VCaP (cell line): ENCODE measurements around the gene FER1L5.
"Not testable (repeated sequence)": the region's sequence is repeated elsewhere in the genome, so short reads cannot be mapped to it uniquely, and the experiment has no call there.

Experiments used
- H3K27ac ChIP-seq: fragments of 450-650 bp; 2 replicates; pipeline ENCODE4 v1.5.1; 2017
- TF ChIP-seq, protein P1 (sequence below): fragments of 450-650 bp; conservative IDR thresholded peaks from 2 replicates; pipeline ENCODE4 v1.5.1; 2017; ENCODE audit warnings: mild to moderate bottlenecking, moderate library complexity

FER1L5 gene

DNA sequence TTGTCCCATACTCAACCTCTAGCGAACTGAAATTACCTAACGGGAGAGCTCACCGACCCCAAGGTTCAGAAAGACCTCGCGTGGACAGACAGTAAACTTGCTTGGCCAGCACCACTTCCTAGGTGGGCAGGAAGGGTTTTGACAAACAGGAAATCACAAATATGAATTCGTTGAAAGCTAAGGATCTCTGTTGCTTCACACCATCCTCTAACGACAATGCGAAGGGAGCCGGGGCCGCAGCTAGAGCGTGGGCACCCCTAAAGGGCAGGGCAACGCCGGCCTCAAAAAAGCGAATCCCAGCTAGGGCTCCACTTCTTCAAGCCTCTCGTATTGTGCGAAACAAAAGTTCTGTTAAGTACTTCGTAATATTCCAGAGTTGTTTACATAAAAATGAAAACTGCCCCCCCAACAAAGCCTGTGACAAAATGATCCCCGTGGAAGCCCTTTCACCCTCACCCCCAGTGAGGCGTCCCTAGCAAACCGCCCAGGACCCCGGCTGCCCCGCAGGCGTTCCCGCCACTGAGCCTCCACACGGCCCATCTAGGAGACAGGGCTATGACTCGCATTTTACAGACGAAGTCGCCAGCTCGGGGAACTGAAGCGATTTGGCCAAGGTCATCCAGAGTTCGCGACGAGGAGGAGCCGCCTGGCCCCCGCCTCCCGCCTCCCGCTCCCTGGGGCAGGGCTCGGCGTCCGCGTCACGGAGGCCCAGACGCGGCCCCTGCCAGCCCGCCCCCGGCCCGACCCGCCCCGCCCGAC, 5.0 kb upstream of the FER1L5 start:
- peak overlapping the region; percentile 86 for H3K27ac ChIP-seq
- TF ChIP-seq, protein P1, sequence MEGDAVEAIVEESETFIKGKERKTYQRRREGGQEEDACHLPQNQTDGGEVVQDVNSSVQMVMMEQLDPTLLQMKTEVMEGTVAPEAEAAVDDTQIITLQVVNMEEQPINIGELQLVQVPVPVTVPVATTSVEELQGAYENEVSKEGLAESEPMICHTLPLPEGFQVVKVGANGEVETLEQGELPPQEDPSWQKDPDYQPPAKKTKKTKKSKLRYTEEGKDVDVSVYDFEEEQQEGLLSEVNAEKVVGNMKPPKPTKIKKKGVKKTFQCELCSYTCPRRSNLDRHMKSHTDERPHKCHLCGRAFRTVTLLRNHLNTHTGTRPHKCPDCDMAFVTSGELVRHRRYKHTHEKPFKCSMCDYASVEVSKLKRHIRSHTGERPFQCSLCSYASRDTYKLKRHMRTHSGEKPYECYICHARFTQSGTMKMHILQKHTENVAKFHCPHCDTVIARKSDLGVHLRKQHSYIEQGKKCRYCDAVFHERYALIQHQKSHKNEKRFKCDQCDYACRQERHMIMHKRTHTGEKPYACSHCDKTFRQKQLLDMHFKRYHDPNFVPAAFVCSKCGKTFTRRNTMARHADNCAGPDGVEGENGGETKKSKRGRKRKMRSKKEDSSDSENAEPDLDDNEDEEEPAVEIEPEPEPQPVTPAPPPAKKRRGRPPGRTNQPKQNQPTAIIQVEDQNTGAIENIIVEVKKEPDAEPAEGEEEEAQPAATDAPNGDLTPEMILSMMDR = no peak

DNA sequence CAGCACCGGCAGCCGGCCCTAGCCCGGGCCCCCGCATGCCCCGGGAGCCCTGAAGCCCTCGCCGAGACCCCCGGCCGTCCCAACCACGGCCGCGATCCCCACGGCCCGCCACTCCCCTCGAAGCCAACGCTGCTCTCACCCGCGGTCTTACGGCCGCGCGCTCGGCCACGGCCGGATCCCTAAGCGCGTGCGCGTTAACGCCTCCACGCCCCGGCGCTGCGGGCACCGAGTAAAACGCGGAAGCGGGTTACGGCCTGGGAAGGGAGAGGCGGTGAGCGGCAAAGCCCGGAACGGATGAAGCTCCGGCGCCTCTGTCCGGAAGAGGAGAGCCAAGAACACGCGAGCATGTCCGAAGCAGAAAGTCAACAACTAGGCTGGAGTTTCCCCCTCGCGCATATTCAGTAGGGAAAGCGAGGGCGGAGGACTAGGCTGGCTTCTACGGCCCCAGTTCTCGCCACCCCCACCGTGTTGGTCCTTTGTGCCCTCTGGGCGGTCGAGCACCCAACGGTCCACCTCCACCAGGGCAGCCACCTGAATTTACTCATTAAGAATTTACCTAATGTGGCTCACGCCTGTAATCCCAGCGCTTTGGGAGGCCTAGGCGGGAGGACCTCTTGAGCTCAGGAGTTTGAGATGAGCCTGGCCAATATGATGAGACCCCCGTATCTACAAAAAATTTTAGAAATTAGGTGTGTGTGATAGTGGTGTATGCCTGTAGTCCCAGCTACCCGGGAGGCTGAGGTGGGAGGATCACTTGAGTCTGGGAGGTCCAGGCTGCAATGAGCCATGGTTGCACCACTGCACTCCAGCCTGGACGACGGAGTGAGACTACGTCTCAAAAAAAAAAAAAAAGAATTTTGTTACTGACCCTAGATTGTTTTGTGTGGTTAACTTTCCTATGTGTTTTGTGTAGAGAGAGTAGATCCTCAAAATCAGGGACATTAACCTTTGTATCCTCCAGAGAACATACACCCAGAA, 4.1 kb upstream of the FER1L5 start, which contains the start of gene KANSL3:
KANSL3 (minus strand) TSS at position 169 of the 978 bp plus-strand sequence. CDS start 1,177 bp downstream, outside the sequence.
- peak within 1 kb of the TSS; percentile 86 for H3K27ac ChIP-seq

DNA sequence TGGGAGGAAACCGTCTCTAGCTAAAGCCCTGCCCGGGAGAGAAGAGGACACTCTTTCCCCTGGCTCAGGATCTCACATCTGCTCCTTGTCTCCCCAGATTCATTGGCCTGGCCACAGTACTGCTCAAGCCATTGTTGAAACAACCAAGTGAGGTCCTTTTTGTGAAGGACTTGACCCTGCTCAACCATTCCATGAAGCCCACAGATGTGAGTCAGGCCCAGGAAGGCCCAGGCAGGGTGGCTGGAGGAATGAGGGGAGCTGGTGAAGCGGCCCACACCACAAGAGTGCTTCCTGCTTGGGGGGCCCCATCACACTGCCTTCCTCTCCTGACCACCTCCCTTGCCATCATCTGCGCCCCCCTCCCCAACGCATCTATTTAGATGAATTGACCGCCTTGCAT, 5.1 kb downstream of the FER1L5 start:
- TF ChIP-seq, protein P1 = no peak
- H3K27ac ChIP-seq = no peak overlapping the region

More for the DNA sequence above, 4.1 kb upstream of the FER1L5 start, which contains the start of gene KANSL3:
- TF ChIP-seq, protein P1 = no peak

DNA sequence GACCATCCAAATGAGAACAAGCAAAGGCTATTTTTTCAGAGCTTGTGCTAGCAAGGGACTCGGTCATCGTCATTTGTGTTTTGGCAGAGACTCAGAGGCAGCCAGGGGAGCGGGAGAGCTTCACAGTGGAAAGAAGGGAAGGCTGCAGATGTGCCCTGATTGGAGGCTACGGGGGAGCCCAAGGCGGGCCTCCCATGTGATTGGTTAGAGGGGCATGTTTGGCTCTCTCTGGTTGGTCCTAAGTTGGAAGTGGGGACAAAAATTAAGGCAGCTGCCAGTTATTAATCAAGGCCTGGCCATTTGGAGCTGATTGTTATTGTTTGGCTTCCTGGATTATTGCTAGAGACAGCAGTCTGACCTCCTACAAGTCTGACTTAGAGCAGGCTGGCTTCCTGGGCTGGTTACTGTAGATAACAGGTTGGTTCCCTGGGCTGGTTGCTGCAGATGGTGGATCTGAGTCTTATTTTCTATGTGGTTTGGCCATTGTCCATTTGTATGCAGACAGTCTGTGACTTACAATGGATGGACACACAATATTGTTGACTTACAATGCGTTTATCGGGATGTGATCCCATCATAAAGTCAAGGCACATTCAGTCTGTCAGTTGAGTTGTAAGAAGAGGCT, 5.9 kb downstream of the FER1L5 start:
- TF ChIP-seq, protein P1 = no peak
- no peak overlapping the region for H3K27ac ChIP-seq

DNA sequence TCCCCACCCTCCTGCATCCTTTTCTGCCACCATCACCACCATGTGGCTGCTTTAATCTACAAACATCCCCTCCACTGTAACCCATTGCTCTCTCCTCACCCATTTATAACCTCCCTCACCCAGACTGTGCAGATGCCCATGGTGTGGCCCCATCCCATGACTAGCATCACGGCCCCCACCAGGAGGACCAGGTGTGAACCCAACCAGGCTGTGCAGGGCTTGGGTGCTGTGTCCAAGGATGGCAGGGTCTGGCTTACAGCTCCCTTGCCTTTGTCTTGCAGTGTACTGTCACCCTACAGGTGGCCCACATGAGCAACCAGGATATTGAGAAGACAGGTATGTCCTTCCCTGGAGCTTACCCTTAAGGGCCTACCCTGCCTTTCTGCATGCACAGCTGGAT, 6.8 kb downstream of the FER1L5 start:
- H3K27ac ChIP-seq = no peak overlapping the region
- TF ChIP-seq, protein P1 = no peak

DNA sequence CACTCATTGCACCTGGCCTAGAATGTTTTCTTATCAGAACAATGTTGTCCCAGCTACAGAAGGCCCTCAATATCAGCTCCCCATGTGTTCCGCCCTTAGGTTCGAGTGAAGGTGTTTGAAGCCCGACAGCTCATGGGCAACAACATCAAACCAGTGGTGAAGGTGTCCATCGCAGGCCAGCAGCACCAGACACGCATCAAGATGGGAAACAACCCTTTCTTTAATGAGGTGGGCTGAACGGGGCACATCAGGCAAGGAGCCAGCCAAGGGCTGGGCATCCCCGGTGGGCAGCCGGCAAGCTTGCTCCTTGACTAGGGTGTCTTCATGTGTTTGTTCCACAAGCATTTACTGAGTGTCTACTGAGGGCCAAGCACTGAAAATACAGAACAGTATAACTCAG, 9.2 kb downstream of the FER1L5 start:
- TF ChIP-seq, protein P1 = no peak
- H3K27ac ChIP-seq = no peak overlapping the region

DNA sequence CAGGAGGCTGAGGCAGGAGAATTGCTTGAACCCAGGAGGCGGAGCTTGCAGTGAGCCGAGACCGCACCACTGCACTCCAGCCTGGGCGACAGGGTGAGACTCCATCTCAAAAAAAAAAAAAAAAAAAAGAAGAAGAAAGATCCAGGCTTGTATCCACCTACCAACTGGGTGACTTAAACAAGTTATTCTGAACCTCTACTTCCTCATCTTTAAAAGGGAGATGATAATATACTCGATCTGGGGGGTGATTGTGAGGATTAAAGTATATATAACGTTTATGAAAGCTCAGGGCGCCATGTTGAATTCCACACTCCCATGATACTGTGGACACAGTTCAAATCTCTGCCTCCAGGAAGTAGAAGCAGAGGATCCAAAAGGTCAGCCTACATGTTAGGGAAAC, 12.2 kb downstream of the FER1L5 start:
- not testable (repeated sequence) for H3K27ac ChIP-seq
